Fibroblast of mammary gland (primary cell): Measurements from ENCODE around the gene HIPK1.

Experiments used
- DNase-seq: peaks from one replicate; pipeline ENCODE4 v3.0.0-alpha.2; 2010; ENCODE audit warnings: low read depth
- H3K4me3 ChIP-seq: 2 replicates; pipeline ENCODE4 v1.5.1; 2011; ENCODE audit warnings: low read depth, mild to moderate bottlenecking, low read length, moderate library complexity; ENCODE audit not compliant: control insufficient read depth
- TF ChIP-seq, protein P1 (sequence below): conservative IDR thresholded peaks from 2 replicates; pipeline ENCODE4 v1.5.1; 2011; ENCODE audit warnings: low read depth, low read length, inconsistent platforms; ENCODE audit not compliant: control insufficient read depth, insufficient read depth

HIPK1 gene

DNA sequence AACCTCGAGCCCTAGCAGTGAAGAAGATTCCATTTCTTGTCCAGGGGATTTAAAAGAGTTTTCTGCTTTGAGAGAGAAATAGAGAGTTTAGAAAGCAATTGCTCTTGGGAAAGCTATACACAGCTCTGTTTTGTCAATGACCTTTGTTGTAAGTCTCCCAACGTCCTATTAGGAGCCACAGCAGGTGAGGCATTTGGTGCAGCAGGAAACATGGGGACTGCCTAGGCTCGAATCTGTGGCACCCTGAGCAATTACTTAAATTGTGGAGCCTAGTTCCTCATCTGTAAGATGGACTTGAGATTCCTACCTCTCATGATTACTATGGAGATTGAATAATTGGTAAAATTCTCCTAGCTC is 15.8 kb upstream of the HIPK1 start:
- DNase-seq = no peak
- H3K4me3 ChIP-seq = no peak overlapping the region

DNA sequence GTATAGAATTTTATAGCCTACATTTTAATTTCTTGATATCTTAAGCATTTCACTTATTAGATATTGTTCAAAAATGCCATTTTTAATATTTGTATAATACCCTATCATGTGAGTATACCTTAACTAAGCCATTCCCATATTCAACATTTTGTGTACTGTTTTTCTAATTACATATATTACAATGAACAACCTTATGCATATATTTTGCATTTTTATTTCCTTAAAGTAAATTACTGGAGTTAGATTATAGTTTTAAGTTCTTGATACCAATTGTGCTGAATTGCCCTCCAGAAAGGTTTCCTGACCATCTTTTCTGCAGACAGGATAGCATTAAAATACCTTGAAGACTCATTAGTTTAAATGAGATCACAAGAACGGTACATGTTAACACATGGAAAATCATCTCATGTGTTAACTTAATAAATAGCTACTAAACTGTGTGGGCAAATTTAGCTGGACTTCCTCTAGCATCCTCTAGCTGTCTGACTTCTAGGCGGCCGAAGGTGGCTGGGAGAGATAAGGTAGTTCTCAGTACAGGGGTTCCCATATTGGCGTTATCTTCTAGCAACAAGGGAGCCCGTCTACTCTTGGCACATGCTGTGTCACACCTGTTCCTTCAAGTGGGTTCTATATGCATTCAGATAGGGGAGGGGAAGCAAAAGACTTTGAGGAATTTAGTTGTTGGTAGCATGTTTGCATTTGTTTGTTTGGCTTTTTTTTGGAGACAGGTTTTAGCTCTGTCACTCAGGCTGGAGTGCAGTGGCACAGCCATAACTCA is 15.0 kb upstream of the HIPK1 start:
- no peak for DNase-seq
- no peak overlapping the region for H3K4me3 ChIP-seq
- TF ChIP-seq, protein P1, sequence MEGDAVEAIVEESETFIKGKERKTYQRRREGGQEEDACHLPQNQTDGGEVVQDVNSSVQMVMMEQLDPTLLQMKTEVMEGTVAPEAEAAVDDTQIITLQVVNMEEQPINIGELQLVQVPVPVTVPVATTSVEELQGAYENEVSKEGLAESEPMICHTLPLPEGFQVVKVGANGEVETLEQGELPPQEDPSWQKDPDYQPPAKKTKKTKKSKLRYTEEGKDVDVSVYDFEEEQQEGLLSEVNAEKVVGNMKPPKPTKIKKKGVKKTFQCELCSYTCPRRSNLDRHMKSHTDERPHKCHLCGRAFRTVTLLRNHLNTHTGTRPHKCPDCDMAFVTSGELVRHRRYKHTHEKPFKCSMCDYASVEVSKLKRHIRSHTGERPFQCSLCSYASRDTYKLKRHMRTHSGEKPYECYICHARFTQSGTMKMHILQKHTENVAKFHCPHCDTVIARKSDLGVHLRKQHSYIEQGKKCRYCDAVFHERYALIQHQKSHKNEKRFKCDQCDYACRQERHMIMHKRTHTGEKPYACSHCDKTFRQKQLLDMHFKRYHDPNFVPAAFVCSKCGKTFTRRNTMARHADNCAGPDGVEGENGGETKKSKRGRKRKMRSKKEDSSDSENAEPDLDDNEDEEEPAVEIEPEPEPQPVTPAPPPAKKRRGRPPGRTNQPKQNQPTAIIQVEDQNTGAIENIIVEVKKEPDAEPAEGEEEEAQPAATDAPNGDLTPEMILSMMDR = no peak

More for the DNA sequence above, 15.8 kb upstream of the HIPK1 start:
- TF ChIP-seq, protein P1 = no peak

DNA sequence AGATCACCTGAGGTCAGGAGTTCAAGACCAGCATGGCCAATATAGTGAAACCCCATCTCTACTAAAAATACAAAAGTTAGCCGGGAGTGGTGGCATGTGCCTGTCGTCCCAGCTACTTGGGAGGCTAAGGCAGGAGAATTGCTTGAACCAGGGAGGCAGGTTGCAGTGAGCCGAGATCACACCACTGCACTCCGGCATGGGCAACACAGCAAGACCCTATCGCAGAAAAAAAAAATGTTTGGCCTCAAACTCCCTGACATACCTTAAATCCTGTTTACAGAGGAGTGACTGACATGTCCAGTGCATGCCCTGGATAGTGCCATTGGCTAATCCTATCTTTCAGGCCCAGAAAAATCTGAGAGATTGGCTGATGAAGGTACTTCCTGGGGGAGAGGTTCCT is 12.2 kb upstream of the HIPK1 start:
- no peak overlapping the region for H3K4me3 ChIP-seq
- TF ChIP-seq, protein P1 = no peak

DNA sequence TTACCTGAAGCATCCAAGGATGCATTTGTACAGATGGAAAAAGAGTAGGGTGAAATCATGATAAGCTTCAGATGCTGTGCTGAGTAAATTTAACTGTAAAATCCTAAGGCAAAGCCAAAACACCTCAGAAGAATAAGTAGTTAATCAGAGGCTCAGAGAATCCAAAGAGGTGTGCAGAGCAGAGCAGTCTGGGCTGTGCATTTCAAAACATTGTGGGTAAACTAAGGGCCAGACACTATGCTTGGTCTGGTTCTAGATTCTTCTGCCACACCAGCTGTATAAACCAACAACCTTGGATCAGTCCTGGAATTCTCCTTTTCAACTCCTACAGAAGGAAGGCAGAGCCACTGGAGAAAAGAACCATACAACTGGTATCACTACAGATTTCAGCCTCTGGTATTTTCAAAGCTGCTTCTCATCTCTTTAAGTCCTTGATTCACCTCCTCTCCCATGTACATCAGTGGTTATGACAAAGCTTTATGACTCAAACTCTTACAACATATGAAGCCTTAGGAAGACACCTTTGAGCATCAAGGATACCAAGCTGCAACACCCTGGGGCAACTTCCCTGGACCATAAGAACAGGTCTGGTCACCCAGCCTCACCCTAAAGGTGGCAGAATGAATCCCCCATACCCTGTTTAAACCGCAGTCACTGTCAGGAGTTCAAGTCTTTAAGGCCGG is 11.6 kb upstream of the HIPK1 start:
- TF ChIP-seq, protein P1 = no peak
- H3K4me3 ChIP-seq = no peak overlapping the region
- peak; percentile 80 for DNase-seq

More for the DNA sequence above, 12.2 kb upstream of the HIPK1 start:
- DNase-seq = no peak

DNA sequence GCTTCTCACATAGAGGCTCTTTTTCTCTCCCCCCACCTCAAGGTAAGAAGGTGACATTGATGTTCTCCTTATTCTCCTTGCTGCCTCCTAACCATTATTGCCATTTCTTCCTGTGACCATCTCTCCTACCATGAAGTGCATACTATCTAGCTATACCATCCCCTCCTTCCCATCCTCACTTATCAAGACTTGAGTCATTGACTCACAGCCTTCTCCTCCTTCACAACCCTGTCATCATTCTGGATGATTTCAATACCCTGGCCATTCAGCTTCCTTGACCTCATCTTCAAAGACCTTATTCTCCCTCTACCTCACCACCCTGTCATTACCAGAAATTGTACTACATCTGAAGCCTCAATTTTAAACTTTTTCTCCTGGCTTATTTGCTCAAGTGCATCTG is 10.9 kb upstream of the HIPK1 start:
- no peak overlapping the region for H3K4me3 ChIP-seq
- TF ChIP-seq, protein P1 = no peak
- DNase-seq = no peak

DNA sequence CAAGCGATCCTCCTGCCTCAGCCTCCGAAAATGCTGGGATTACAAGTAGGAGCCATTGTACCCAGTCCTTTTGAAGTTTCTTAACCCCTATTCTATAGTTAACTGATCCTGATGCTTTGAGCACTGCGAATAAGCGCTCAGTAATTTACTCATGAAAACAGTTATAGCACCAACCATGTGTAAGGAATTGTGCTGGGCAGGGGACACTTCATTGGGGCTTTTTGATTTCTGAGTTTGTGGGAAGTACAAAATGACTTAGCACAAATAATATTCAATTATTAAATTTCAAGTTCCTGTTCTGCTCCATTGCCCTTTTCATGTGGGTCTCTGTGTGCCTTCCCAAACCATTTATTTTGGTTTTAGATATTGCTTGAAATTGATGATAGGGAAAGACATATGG is 6.2 kb upstream of the HIPK1 start:
- TF ChIP-seq, protein P1 = no peak
- DNase-seq = no peak
- H3K4me3 ChIP-seq = no peak overlapping the region
